Measurements from ENCODE around the gene MGP. TPM values are rescaled to one million over a fixed set of nuclear protein-coding genes. Genes with fewer than 3 reads are reported as not detected.

Gene MGP
- polyA plus RNA-seq, 2 donors: 32.7 to 51.2 TPM

DNA sequence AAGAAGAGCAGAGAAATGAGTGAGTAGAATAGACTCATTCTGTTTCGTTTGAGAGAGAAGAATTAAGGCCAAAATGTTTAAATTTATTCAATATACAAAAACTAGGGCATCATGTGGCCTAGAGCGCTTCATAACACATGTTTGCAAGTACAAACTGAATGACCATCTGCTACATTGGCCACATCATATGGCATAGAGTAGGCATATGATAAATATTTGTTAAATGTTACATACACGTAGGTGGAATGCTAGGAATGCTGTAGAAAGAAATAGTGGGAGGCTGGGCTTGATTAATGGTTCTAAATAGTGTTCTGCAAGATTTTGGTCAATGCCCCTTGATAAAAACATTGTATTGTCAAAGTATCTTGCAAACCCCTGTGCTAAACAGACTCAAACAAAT lies 10.8 kb downstream of the MGP start:
- 66 to 67% methylated on average over 3 of the region's 3 CpGs for WGBS, 2 donors
- Histone ChIP-seq H3K27ac (ENCODE audit: low read depth in 2 of 2, low read length in 1 of 2) (no peak overlapping the region), H3K9me3 (ENCODE audit: control insufficient read depth in 2 of 2, insufficient read depth in 1 of 2, low read depth in 1 of 2, low read length in 1 of 2) (no peaks in the 10 kb centered on the region), H3K36me3 (ENCODE audit: control insufficient read depth in 2 of 2, insufficient read depth in 2 of 2, low read length in 1 of 2) (no peaks in the 10 kb centered on the region), H3K4me3 (ENCODE audit: low read depth in 1 of 2, low read length in 2 of 2) (no peak overlapping the region), H3K27me3 (ENCODE audit: control insufficient read depth in 1 of 2, insufficient read depth in 2 of 2, low read length in 2 of 2) (no peaks in the 10 kb centered on the region), H3K4me1 (ENCODE audit: control insufficient read depth in 2 of 2, insufficient read depth in 2 of 2, low read length in 1 of 2) (no peaks in the 10 kb centered on the region)

DNA sequence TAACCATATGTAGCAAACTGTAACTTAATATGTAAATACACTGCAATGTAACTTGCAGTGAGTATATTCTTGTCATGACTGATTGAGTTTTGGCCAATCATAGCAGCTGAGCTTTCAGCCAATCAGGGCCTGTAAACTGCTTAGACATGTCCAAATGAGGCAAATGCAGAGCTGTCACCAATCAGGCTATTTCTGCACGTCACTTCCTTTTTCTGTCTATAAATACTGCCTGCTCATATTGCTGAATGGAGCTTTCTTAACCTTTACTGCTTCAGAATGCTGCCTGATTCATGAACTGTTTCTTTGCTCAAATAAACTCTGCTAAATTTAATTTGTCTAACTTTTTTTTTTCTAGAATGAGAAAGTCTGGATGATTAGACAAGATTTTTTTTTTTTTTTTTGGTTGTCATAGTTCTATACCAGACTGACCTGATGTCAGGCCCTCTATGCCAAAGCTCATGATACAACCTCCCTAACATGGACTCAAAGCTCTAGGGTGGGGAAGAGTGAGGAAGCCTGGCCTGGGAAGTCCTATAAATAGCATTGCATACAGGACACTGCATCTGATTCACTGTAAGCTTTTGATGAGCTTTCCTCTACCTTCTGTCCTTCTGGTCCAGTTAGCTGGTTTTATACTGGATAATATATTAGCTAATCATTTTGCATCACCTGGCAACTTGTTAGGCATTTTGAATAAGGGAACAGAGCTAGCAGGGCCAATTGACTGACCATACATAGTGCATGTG lies 12.0 kb downstream of the MGP start:
- Histone ChIP-seq H3K9me3 (ENCODE audit: control insufficient read depth in 2 of 2, insufficient read depth in 1 of 2, low read depth in 1 of 2, low read length in 1 of 2) (no peaks in the 10 kb centered on the region), H3K27ac (ENCODE audit: low read depth in 2 of 2, low read length in 1 of 2) (no peak overlapping the region), H3K4me1 (ENCODE audit: control insufficient read depth in 2 of 2, insufficient read depth in 2 of 2, low read length in 1 of 2) (peaks cover 2 to 11% of the 10 kb centered on the region in 2 donors), H3K4me3 (ENCODE audit: low read depth in 1 of 2, low read length in 2 of 2) (no peak overlapping the region), H3K36me3 (ENCODE audit: control insufficient read depth in 2 of 2, insufficient read depth in 2 of 2, low read length in 1 of 2) (no peaks in the 10 kb centered on the region), H3K27me3 (ENCODE audit: control insufficient read depth in 1 of 2, insufficient read depth in 2 of 2, low read length in 2 of 2) (no peaks in the 10 kb centered on the region)
- 60 to 75% methylated on average over 1 of the region's 1 CpG for WGBS, 2 donors

DNA sequence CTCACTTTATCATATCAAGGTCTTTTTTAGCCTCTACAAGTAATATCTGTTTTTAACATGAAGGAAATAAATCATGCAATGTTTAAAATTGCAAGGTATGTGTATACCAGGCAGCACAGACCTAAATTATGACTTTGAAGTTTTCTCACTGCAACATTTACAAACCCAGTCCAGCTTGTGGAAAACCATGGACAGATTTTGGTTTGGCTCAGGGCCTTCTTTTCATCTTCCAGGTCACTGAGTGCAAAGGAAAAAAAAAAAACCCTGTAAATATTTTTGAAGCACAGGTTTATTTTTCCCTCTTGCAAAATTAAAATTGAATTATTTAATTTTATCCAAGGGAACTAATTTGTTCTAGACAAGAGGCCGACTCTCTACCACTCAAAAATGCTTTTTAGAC lies 13.8 kb downstream of the MGP start:
- Histone ChIP-seq H3K4me3 (ENCODE audit: low read depth in 1 of 2, low read length in 2 of 2) (no peak overlapping the region), H3K27ac (ENCODE audit: low read depth in 2 of 2, low read length in 1 of 2) (no peak overlapping the region)
- 85 to 87% methylated on average over 1 of the region's 1 CpG for WGBS, 2 donors

DNA sequence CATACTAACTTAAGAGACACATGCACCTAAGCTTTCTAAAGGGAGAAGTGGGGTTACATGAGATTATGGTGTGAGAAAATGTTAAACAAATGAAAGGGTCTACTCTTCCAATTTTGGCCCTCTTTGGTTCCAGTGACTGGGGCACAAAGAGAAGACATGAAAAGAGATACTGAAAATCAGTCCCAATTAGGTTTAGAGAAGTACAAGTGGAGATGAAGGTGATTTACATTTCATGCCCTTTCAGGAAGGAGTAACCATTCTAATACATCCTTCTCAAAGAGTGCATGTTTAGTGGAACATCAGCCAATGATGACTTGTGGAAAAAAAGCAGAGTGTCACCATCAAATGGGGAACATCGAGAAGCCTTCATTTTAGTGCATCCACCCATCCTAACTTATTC lies 14.4 kb downstream of the MGP start:
- Histone ChIP-seq H3K27ac (ENCODE audit: low read depth in 2 of 2, low read length in 1 of 2) (no peak overlapping the region), H3K36me3 (ENCODE audit: control insufficient read depth in 2 of 2, insufficient read depth in 2 of 2, low read length in 1 of 2) (no peaks in the 10 kb centered on the region), H3K9me3 (ENCODE audit: control insufficient read depth in 2 of 2, insufficient read depth in 1 of 2, low read depth in 1 of 2, low read length in 1 of 2) (peaks cover 5% of the 10 kb centered on the region in 2 donors), H3K4me3 (ENCODE audit: low read depth in 1 of 2, low read length in 2 of 2) (no peak overlapping the region), H3K27me3 (ENCODE audit: control insufficient read depth in 1 of 2, insufficient read depth in 2 of 2, low read length in 2 of 2) (no peaks in the 10 kb centered on the region), H3K4me1 (ENCODE audit: control insufficient read depth in 2 of 2, insufficient read depth in 2 of 2, low read length in 1 of 2) (peaks cover 2 to 12% of the 10 kb centered on the region in 2 donors)
- WGBS, 2 donors: 90 to 97% methylated on average over 1 of the region's 1 CpG

More for the DNA sequence above, 13.8 kb downstream of the MGP start:
- Histone ChIP-seq H3K36me3 (ENCODE audit: control insufficient read depth in 2 of 2, insufficient read depth in 2 of 2, low read length in 1 of 2) (no peaks in the 10 kb centered on the region), H3K27me3 (ENCODE audit: control insufficient read depth in 1 of 2, insufficient read depth in 2 of 2, low read length in 2 of 2) (no peaks in the 10 kb centered on the region), H3K4me1 (ENCODE audit: control insufficient read depth in 2 of 2, insufficient read depth in 2 of 2, low read length in 1 of 2) (peaks cover 2 to 12% of the 10 kb centered on the region in 2 donors), H3K9me3 (ENCODE audit: control insufficient read depth in 2 of 2, insufficient read depth in 1 of 2, low read depth in 1 of 2, low read length in 1 of 2) (peaks cover 3% of the 10 kb centered on the region in 2 donors)

DNA sequence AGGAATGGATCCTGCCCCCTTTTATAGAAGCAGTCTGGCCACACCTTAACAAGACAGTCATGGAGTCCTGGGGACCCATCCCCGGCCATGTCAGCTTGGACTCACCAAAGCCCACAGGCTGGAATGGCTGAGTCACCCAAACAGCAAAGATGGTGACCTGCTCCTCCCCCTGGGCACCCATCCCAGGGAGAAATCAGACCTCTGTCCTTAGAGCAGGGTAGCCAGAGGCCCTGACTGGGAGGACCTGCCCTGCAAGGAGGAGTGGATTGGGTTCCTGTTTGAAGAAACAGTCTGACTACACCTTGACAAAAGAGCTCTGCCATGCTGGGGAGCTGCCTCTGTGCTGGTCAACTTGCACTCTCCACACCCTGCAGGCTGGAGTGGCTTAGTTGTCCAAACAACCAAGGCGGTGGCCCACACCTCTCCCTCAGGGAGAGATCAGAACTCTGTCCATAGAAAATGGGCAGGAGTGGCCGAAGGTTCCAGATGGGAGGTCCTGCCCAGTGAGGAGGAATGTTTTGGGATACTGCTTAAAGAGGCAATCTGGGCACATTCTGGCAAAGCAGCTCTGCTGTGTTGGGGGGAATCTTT lies 16.6 kb downstream of the MGP start:
- H3K27ac ChIP-seq (ENCODE audit: low read depth in 2 of 2, low read length in 1 of 2): peak overlapping the region; percentile 15 to 33
- no peaks in the 10 kb centered on the region for H3K27me3 ChIP-seq (ENCODE audit: control insufficient read depth in 1 of 2, insufficient read depth in 2 of 2, low read length in 2 of 2)
- H3K4me1 ChIP-seq (ENCODE audit: control insufficient read depth in 2 of 2, insufficient read depth in 2 of 2, low read length in 1 of 2): peaks cover 2 to 12% of the 10 kb centered on the region in 2 donors
- no peaks in the 10 kb centered on the region for H3K36me3 ChIP-seq (ENCODE audit: control insufficient read depth in 2 of 2, insufficient read depth in 2 of 2, low read length in 1 of 2)
- WGBS, 2 donors: 69 to 71% methylated on average over 3 of the region's 3 CpGs
- peaks cover 5% of the 10 kb centered on the region in 2 donors for H3K9me3 ChIP-seq (ENCODE audit: control insufficient read depth in 2 of 2, insufficient read depth in 1 of 2, low read depth in 1 of 2, low read length in 1 of 2)
- H3K4me3 ChIP-seq (ENCODE audit: low read depth in 1 of 2, low read length in 2 of 2): no peak overlapping the region

DNA sequence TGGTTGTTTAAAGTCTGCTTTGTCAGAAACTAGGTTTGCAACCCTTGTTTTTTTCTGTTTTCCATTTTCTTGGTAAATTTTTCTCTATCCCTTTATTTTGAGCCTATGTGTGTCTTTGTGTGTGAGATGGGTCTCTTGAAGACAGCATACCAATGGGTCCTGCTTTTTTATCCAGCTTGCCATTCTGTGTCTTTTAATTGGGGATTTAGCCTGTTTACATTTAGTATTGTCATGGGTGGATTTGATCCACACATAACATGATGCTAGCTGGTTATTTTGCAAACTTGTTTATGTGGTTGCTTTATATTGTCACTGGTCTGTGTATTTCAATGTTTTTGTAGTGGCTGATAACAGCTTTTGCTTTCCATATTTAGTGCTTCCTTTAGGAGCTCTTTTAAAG lies 25.2 kb downstream of the MGP start:
- Histone ChIP-seq H3K36me3 (ENCODE audit: control insufficient read depth in 2 of 2, insufficient read depth in 2 of 2, low read length in 1 of 2) (no peaks in the 10 kb centered on the region), H3K27ac (ENCODE audit: low read depth in 2 of 2, low read length in 1 of 2) (no peak overlapping the region), H3K9me3 (ENCODE audit: control insufficient read depth in 2 of 2, insufficient read depth in 1 of 2, low read depth in 1 of 2, low read length in 1 of 2) (no peaks in the 10 kb centered on the region), H3K4me1 (ENCODE audit: control insufficient read depth in 2 of 2, insufficient read depth in 2 of 2, low read length in 1 of 2) (no peaks in the 10 kb centered on the region), H3K4me3 (ENCODE audit: low read depth in 1 of 2, low read length in 2 of 2) (no peak overlapping the region), H3K27me3 (ENCODE audit: control insufficient read depth in 1 of 2, insufficient read depth in 2 of 2, low read length in 2 of 2) (no peaks in the 10 kb centered on the region)

DNA sequence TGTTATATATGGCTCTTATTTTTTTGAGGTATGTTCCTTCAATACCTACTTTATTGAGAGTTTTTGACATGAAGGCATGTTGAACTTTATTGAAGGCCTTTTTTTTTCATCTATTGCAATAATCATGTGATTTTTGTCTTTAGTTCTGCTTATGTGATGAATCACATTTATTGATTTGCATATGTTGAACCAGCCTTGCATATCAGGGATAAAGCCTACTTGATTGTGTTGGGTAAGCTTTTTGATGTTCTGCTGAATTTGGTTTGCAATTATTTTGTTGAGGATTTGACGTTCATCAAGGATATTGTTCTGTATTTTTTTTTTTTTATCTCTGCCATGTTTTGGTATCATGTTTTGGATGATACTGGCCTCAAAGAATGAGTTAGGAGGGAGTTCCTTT lies 27.1 kb downstream of the MGP start:
- H3K4me3 ChIP-seq (ENCODE audit: low read depth in 1 of 2, low read length in 2 of 2): no peak overlapping the region
- H3K4me1 ChIP-seq (ENCODE audit: control insufficient read depth in 2 of 2, insufficient read depth in 2 of 2, low read length in 1 of 2): no peaks in the 10 kb centered on the region
- H3K27ac ChIP-seq (ENCODE audit: low read depth in 2 of 2, low read length in 1 of 2): no peak overlapping the region
- 76 to 93% methylated on average over 1 of the region's 1 CpG for WGBS, 2 donors
- H3K36me3 ChIP-seq (ENCODE audit: control insufficient read depth in 2 of 2, insufficient read depth in 2 of 2, low read length in 1 of 2): no peaks in the 10 kb centered on the region
- H3K27me3 ChIP-seq (ENCODE audit: control insufficient read depth in 1 of 2, insufficient read depth in 2 of 2, low read length in 2 of 2): no peaks in the 10 kb centered on the region
- no peaks in the 10 kb centered on the region for H3K9me3 ChIP-seq (ENCODE audit: control insufficient read depth in 2 of 2, insufficient read depth in 1 of 2, low read depth in 1 of 2, low read length in 1 of 2)

DNA sequence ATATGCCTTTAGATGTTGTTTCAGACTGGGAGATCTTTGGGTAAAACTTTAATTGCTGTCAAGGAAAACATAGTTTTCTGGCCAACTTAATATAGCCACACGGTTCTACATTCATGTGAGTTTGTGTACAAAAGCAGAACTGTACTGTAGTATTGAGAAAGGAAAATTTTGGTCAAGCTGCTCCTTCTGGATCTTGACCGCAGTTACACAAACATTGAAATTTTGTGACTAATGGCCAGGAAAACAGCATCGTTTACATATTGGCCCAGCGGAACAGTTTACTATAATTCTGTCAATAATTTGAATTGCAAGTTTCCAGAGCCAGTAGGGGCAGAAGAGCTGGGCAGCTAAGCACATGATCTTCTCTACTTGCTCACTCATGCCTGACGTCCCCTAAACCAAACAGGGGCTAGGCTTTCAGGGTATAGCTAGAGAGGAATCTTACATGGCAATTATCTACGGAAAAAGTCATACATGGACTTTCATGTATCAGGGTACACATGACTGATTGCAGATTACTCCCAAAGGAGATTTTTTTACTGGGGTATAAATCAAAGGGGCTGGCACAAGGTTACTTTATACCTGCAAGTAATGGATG lies 31.0 kb downstream of the MGP start:
- Histone ChIP-seq H3K27me3 (ENCODE audit: control insufficient read depth in 1 of 2, insufficient read depth in 2 of 2, low read length in 2 of 2) (no peaks in the 10 kb centered on the region), H3K36me3 (ENCODE audit: control insufficient read depth in 2 of 2, insufficient read depth in 2 of 2, low read length in 1 of 2) (no peaks in the 10 kb centered on the region), H3K9me3 (ENCODE audit: control insufficient read depth in 2 of 2, insufficient read depth in 1 of 2, low read depth in 1 of 2, low read length in 1 of 2) (no peaks in the 10 kb centered on the region), H3K27ac (ENCODE audit: low read depth in 2 of 2, low read length in 1 of 2) (no peak overlapping the region), H3K4me3 (ENCODE audit: low read depth in 1 of 2, low read length in 2 of 2) (no peak overlapping the region), H3K4me1 (ENCODE audit: control insufficient read depth in 2 of 2, insufficient read depth in 2 of 2, low read length in 1 of 2) (no peaks in the 10 kb centered on the region)
- WGBS, 2 donors: 66 to 70% methylated on average over 6 of the region's 6 CpGs

DNA sequence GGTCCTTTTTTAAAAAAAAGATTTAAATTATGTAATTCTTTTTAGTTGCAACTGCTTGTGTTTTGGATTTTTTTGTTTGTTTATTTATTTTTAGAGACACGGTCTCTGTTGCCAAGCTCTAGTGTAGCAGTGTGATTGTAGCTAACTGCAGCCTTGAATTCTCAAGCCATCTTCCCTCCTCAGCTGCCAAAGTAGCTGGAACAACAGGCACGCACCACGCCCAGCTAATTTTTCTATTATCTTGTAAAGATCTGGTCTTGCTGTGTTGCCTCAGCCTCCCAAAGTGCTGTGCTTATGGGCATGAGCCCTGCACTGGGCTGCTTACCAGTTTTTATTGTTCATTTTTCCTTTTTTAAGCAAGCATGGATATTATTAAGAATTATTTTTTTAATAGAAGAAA lies 31.7 kb downstream of the MGP start:
- Histone ChIP-seq H3K4me3 (ENCODE audit: low read depth in 1 of 2, low read length in 2 of 2) (no peak overlapping the region), H3K4me1 (ENCODE audit: control insufficient read depth in 2 of 2, insufficient read depth in 2 of 2, low read length in 1 of 2) (no peaks in the 10 kb centered on the region), H3K27ac (ENCODE audit: low read depth in 2 of 2, low read length in 1 of 2) (no peak overlapping the region), H3K27me3 (ENCODE audit: control insufficient read depth in 1 of 2, insufficient read depth in 2 of 2, low read length in 2 of 2) (no peaks in the 10 kb centered on the region), H3K9me3 (ENCODE audit: control insufficient read depth in 2 of 2, insufficient read depth in 1 of 2, low read depth in 1 of 2, low read length in 1 of 2) (no peaks in the 10 kb centered on the region), H3K36me3 (ENCODE audit: control insufficient read depth in 2 of 2, insufficient read depth in 2 of 2, low read length in 1 of 2) (no peaks in the 10 kb centered on the region)
- WGBS, 2 donors: 55 to 59% methylated on average over 3 of the region's 3 CpGs

DNA sequence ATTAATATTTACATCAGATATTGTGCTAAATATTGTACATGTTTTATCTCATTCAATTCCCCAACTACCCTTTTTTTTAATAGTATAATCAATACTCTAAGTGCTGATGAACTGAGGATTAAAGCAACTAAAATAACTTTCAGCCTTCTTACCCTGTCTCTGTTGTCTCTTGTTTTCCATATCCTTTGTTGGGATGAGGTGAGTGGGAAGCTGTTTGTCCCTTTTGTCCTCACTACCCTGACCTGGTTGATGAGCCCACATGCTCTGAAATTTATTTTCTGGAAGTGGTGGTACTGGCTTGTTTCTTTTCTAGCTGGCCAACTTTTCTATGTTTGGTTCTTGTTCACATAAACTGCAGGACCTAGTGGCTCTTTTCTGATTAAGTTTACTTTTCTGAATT lies 32.8 kb downstream of the MGP start:
- no peaks in the 10 kb centered on the region for H3K9me3 ChIP-seq (ENCODE audit: control insufficient read depth in 2 of 2, insufficient read depth in 1 of 2, low read depth in 1 of 2, low read length in 1 of 2)
- H3K4me3 ChIP-seq (ENCODE audit: low read depth in 1 of 2, low read length in 2 of 2): no peak overlapping the region
- H3K27me3 ChIP-seq (ENCODE audit: control insufficient read depth in 1 of 2, insufficient read depth in 2 of 2, low read length in 2 of 2): no peaks in the 10 kb centered on the region
- H3K36me3 ChIP-seq (ENCODE audit: control insufficient read depth in 2 of 2, insufficient read depth in 2 of 2, low read length in 1 of 2): no peaks in the 10 kb centered on the region
- no peak overlapping the region for H3K27ac ChIP-seq (ENCODE audit: low read depth in 2 of 2, low read length in 1 of 2)
- no peaks in the 10 kb centered on the region for H3K4me1 ChIP-seq (ENCODE audit: control insufficient read depth in 2 of 2, insufficient read depth in 2 of 2, low read length in 1 of 2)
